Measurements from ENCODE around the gene TNRC6B. TPM values are rescaled to one million over a fixed set of nuclear protein-coding genes. Genes with fewer than 3 reads are reported as not detected.

The TNRC6B gene
- polyA plus RNA-seq, 1 donor from 2014 or later, result 7.6 TPM

- H3K4me2 ChIP-seq (ENCODE audit: low read length), result no peak overlapping the region
- H3K9me2 ChIP-seq (ENCODE audit: insufficient read depth, low read length), result no peaks in the 10 kb centered on the region
- H4K20me1 ChIP-seq (ENCODE audit: insufficient read depth), result no peaks in the 10 kb centered on the region
- H3K9ac ChIP-seq (ENCODE audit: low read length), result no peak overlapping the region
- no peaks in the 10 kb centered on the region for H3K27me3 ChIP-seq (ENCODE audit: insufficient read depth, low read depth, low read length)
- no peak for TF ChIP-seq TAF1 (IDR thresholded peaks at IDR 0.05; ENCODE audit: low read depth)
- TF ChIP-seq RAD21 (conservative IDR thresholded peaks at IDR 0.05), result no peak
- TF ChIP-seq SMC3 (conservative IDR thresholded peaks at IDR 0.05; ENCODE audit: poor library complexity), result no peak
- no peak for TF ChIP-seq MXI1 (conservative IDR thresholded peaks at IDR 0.05; ENCODE audit: poor library complexity, severe bottlenecking)
- TF ChIP-seq EP300 (conservative IDR thresholded peaks at IDR 0.05; ENCODE audit: poor library complexity, severe bottlenecking), result no peak
- TF ChIP-seq POLR2AphosphoS5 (IDR thresholded peaks at IDR 0.05), result no peak
- TF ChIP-seq EZH2 (IDR thresholded peaks at IDR 0.05; ENCODE audit: borderline replicate concordance, insufficient read depth, low read length, poor library complexity, severe bottlenecking), result no peak
- TF ChIP-seq, protein P1, sequence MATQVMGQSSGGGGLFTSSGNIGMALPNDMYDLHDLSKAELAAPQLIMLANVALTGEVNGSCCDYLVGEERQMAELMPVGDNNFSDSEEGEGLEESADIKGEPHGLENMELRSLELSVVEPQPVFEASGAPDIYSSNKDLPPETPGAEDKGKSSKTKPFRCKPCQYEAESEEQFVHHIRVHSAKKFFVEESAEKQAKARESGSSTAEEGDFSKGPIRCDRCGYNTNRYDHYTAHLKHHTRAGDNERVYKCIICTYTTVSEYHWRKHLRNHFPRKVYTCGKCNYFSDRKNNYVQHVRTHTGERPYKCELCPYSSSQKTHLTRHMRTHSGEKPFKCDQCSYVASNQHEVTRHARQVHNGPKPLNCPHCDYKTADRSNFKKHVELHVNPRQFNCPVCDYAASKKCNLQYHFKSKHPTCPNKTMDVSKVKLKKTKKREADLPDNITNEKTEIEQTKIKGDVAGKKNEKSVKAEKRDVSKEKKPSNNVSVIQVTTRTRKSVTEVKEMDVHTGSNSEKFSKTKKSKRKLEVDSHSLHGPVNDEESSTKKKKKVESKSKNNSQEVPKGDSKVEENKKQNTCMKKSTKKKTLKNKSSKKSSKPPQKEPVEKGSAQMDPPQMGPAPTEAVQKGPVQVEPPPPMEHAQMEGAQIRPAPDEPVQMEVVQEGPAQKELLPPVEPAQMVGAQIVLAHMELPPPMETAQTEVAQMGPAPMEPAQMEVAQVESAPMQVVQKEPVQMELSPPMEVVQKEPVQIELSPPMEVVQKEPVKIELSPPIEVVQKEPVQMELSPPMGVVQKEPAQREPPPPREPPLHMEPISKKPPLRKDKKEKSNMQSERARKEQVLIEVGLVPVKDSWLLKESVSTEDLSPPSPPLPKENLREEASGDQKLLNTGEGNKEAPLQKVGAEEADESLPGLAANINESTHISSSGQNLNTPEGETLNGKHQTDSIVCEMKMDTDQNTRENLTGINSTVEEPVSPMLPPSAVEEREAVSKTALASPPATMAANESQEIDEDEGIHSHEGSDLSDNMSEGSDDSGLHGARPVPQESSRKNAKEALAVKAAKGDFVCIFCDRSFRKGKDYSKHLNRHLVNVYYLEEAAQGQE (IDR thresholded peaks at IDR 0.05; ENCODE audit: borderline replicate concordance), result no peak
- TF ChIP-seq, protein P2, sequence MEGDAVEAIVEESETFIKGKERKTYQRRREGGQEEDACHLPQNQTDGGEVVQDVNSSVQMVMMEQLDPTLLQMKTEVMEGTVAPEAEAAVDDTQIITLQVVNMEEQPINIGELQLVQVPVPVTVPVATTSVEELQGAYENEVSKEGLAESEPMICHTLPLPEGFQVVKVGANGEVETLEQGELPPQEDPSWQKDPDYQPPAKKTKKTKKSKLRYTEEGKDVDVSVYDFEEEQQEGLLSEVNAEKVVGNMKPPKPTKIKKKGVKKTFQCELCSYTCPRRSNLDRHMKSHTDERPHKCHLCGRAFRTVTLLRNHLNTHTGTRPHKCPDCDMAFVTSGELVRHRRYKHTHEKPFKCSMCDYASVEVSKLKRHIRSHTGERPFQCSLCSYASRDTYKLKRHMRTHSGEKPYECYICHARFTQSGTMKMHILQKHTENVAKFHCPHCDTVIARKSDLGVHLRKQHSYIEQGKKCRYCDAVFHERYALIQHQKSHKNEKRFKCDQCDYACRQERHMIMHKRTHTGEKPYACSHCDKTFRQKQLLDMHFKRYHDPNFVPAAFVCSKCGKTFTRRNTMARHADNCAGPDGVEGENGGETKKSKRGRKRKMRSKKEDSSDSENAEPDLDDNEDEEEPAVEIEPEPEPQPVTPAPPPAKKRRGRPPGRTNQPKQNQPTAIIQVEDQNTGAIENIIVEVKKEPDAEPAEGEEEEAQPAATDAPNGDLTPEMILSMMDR (IDR thresholded peaks at IDR 0.05; ENCODE audit: poor library complexity, severe bottlenecking), result no peak
- H3K4me3 ChIP-seq (ENCODE audit: low read length), result no peak overlapping the region
- H3K9me3 ChIP-seq (ENCODE audit: low read length), result no peaks in the 10 kb centered on the region
- no peaks in the 10 kb centered on the region for H3K79me2 ChIP-seq (replicated peaks; ENCODE audit: insufficient read depth, low read length)
- H3F3A ChIP-seq (ENCODE audit: insufficient read depth, low read length, poor library complexity, severe bottlenecking), result no peaks in the 10 kb centered on the region
- no peak overlapping the region for H3K27ac ChIP-seq (ENCODE audit: low read length)
- H3K36me3 ChIP-seq (ENCODE audit: insufficient read depth, low read length), result peaks cover 6% of the 10 kb centered on the region
- H2AFZ ChIP-seq (ENCODE audit: low read depth, low read length), result no peak overlapping the region
Measured at GRCh38 chr22:40323681-40324171, 146.0 kb downstream of the TNRC6B start.

GRCh38 chr22:40324468-40325305 is 147.0 kb downstream of the TNRC6B start:
- Histone ChIP-seq H3K27ac (ENCODE audit: low read length) (no peak overlapping the region), H3K36me3 (ENCODE audit: insufficient read depth, low read length) (peaks cover 6% of the 10 kb centered on the region), H3F3A (ENCODE audit: insufficient read depth, low read length, poor library complexity, severe bottlenecking) (no peaks in the 10 kb centered on the region), H3K9ac (ENCODE audit: low read length) (no peak overlapping the region), H3K27me3 (ENCODE audit: insufficient read depth, low read depth, low read length) (no peaks in the 10 kb centered on the region), H3K79me2 (replicated peaks; ENCODE audit: insufficient read depth, low read length) (no peaks in the 10 kb centered on the region), H3K4me3 (ENCODE audit: low read length) (no peak overlapping the region), H3K4me2 (ENCODE audit: low read length) (no peak overlapping the region), H3K9me3 (ENCODE audit: low read length) (no peaks in the 10 kb centered on the region), H2AFZ (ENCODE audit: low read depth, low read length) (no peak overlapping the region), H3K9me2 (ENCODE audit: insufficient read depth, low read length) (no peaks in the 10 kb centered on the region), H4K20me1 (ENCODE audit: insufficient read depth) (no peaks in the 10 kb centered on the region)
- TF ChIP-seq, protein P1 (IDR thresholded peaks at IDR 0.05; ENCODE audit: borderline replicate concordance), result no peak
- TF ChIP-seq, protein P2 (IDR thresholded peaks at IDR 0.05; ENCODE audit: poor library complexity, severe bottlenecking), result no peak
- no peak for TF ChIP-seq EZH2 (IDR thresholded peaks at IDR 0.05; ENCODE audit: borderline replicate concordance, insufficient read depth, low read length, poor library complexity, severe bottlenecking)
- no peak for TF ChIP-seq SMC3 (conservative IDR thresholded peaks at IDR 0.05; ENCODE audit: poor library complexity)
- no peak for TF ChIP-seq POLR2AphosphoS5 (IDR thresholded peaks at IDR 0.05)
- no peak for TF ChIP-seq TAF1 (IDR thresholded peaks at IDR 0.05; ENCODE audit: low read depth)
- TF ChIP-seq EP300 (conservative IDR thresholded peaks at IDR 0.05; ENCODE audit: poor library complexity, severe bottlenecking), result no peak
- TF ChIP-seq RAD21 (conservative IDR thresholded peaks at IDR 0.05), result no peak
- TF ChIP-seq MXI1 (conservative IDR thresholded peaks at IDR 0.05; ENCODE audit: poor library complexity, severe bottlenecking), result no peak

Measured in neural cell (in vitro differentiated cells).